ENCODE results near the gene OAS1.

GRCh38 chr12:112900298-112901145 lies 6.2 kb upstream of the OAS1 start:
- TF ChIP-seq CTCF (IDR thresholded peaks at IDR 0.05) (peak; percentile 91), ZFX (IDR thresholded peaks at IDR 0.05; ENCODE audit: borderline replicate concordance) (no peak)

Measured in 22Rv1 (cell line).